ENCODE results near the gene TSLP.

Gene TSLP

DNA sequence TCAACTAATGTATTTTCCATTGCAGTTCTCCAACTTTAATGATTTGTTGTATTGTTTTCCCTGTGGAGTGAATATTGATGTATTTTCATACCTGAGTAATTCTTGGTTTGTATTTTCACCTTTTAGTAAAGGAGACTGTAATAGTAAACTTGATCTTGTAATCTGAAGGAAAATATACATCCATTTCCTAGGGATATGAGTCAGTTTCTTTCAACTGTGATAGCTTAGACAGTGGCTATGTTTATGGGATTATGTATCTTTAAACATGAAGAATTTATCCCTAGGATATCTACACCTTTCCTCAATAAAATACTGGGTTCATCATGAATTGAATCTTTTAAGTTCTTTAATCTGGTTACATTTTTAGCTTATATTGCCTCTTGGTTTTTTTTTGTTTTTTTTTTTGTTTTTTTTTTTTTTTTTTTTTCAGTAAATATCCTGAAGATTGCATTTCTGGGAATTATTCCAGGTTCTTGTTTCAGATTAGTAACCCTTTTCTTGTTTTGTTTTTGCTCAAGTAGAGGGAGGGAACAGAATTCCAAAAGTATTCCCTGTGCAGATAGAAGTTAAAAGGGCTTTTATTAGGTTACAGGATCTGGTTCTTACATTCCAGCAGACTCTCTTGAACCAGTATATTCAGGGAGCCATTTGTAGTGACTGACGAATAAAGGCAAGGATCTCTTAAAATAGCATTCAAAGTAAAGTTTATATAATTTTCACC, 27.7 kb downstream of the TSLP start:
- DNase-seq (ENCODE audit: low read depth): no peak

- DNase-seq (ENCODE audit: low read depth): no peak
Measured at GRCh38 chr5:111106320-111106948, 34.9 kb downstream of the TSLP start.

DNA sequence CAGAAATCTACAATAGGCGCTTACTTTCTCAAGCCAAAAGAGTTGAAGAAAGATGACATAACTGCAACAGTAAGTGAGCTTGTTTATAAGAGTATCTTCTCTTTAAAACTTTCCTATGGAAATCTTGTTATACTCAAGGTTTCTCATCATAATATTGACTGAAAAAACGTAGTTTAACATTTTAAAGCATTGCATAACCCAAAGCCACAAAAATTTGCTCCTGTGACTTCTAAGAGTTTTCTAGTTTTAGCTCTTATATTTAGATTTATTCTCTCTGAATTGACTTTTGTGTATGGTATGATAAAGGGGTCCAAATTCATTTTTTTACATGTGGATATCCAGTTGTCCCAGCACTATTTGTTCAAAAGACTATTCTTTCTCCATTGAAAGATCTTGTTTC, 35.9 kb downstream of the TSLP start:
- DNase-seq (ENCODE audit: low read depth): no peak

DNA sequence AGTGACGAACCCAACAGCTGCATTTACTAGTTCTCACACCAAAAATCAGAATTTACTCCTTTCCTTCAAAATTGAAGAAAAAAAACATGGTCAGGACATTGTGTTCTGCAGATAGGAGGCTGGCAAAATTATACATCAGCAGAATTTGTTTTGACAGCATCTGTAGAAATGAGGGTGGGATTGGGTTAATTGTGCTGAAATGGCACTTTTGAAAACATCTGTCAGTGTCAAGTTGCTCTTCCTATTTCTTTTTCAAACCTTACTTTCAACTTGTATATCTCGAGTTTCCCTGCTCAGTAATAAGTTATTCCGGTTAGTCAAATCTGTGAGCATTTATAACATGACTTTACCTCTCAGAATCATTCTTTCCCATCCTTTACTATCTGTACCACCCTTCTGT, 40.4 kb downstream of the TSLP start:
- DNase-seq (ENCODE audit: low read depth): no peak

DNA sequence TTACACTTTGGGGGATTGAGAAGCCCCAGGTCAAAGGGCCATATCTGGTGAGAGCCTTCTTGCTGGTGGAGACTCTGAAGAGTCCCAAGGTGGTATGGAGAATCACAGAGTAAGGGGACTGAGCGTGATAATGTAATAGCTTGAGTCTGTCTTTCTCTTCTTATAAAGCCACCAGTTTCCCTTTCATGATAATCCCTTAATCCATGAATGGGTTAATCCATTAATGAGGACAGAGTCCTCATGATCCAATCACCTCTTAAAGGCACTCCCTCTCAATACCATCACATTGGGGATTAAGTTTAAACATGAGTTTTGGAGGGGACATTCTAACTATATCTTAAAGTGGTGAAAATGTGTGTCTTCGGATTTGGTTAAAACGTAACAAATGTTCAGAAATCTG, 42.2 kb downstream of the TSLP start:
- no peak for DNase-seq (ENCODE audit: low read depth)

GRCh38 chr5:111115229-111115628, 43.7 kb downstream of the TSLP start:
- no peak for DNase-seq (ENCODE audit: low read depth)

DNA sequence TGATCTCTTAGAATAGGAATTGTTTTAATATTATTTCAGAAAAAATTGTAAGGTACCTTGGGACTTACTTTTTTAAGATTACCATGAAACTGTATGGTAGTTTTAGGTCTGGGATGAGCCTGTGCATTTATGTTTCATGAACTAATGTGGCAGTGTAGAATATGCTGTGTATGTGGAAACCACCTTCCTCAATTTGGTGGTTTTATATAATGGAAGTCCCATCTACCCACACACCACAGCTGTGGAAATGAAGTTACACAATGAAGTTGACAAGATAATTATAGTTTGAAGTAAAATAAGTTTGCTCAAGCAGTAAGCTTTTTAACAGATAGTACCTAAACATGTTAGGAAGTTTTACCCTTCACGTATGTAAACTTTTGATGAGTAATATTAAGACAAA, 45.0 kb downstream of the TSLP start:
- DNase-seq (ENCODE audit: low read depth): no peak

- DNase-seq (ENCODE audit: low read depth): no peak
Measured at GRCh38 chr5:111117136-111117535, 45.6 kb downstream of the TSLP start.

- no peak for DNase-seq (ENCODE audit: low read depth)
Measured at GRCh38 chr5:111119221-111119620, 47.7 kb downstream of the TSLP start.

GRCh38 chr5:111119856-111120255, 48.3 kb downstream of the TSLP start:
- DNase-seq (ENCODE audit: low read depth): no peak

DNA sequence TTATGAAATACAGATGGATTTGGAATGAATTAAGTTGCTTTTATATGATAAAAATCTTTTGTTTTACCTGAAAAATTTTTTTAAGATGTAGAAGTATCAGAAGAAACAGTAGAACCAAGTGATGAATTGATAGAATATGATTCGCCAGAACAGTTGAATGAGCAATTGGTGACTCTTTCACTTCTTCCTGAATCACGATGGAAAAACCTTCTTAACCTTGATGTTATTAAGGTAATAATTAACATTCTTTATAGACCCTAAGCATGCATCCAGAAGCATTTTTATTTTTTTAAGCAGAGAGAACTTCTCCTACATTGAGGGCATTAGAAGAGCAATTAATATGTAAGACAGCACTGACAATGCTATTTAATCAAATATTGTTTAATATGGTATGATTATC, 49.4 kb downstream of the TSLP start:
- no peak for DNase-seq (ENCODE audit: low read depth)

GRCh38 chr5:111121926-111122325, 50.4 kb downstream of the TSLP start:
- no peak for DNase-seq (ENCODE audit: low read depth)

DNA sequence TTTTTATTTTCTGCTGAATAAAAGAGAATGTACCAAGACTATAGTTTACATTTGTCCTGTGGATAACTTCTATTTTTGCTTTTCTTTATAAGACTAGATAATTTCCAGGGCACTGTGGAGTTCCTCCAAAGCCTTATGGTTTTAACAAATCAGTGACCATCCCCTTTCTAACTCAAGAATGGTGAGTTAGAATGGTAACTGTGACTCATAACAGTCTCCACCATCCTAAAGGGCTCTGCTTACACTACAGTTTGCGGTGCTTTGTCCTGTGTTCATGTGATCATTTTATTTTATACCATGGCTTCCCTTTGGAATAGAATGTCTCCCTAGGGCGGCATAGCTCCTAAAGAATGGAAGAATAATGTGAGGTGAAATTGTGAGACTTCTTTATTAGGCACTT, 50.9 kb downstream of the TSLP start:
- no peak for DNase-seq (ENCODE audit: low read depth)

DNA sequence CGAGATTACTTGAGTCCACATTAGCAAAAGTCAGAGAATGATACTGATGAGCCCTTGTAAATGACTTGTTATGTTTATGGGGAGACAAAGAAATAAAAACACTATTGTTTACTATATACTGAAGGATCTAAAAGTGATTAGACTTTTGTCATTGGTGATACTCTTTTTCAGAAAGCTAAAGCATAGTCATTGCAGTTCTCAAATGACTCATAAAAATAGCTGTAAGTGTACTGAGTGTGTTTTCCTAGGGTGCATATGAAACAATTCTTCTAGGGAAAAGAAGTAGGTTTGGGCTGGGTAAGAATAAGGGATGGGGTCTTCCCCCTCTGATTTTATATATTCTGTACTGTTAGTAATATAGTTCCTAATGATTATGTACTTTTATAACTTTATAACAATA, 53.3 kb downstream of the TSLP start:
- no peak for DNase-seq (ENCODE audit: low read depth)

DNA sequence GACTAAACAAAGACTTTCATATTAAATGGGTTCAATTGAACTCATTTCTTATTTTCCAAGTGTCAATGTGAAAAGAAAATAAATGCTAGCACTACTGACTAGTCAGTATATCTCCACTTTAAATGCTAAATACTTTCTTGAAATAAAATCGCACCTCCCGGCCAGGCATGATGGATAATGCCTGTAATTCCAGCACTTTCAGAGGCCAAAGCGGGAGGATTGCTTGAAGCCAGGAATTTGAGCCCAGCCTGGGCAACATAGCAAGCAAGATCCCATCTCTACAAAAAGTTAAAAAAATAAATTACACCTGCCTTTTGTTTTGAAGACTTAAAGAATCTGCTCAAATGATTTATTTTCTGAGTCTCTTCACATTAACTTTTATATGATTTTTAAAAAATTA, 55.4 kb downstream of the TSLP start:
- DNase-seq (ENCODE audit: low read depth): no peak
